GM12892 (cell line): ENCODE data around the gene ANKRD52.

ENCODE experiments used
- DNase-seq: peaks from one replicate; pipeline ENCODE4 v3.0.0; 2011; ENCODE audit not compliant: insufficient read length
- FAIRE-seq: peaks from 2 replicates; lab custom pipeline; 2011; peaks lifted over from hg19 to GRCh38; lab: Jason Lieb, UNC
- POLR2A ChIP-seq: IDR thresholded peaks from 2 replicates; pipeline ENCODE4 v1.6.1; 2011; ENCODE audit warnings: low read depth, low read length, control low read depth
- POLR2AphosphoS5 ChIP-seq: IDR thresholded peaks from 2 replicates; pipeline ENCODE4 v1.6.1; 2011; ENCODE audit warnings: low read depth, low read length, control low read depth
- TAF1 ChIP-seq: IDR thresholded peaks from 2 replicates; pipeline ENCODE4 v1.6.1; 2011; ENCODE audit warnings: low read depth, mild to moderate bottlenecking, control low read depth, low read length, borderline replicate concordance

ANKRD52 gene

GRCh38 chr12:56253091-56253490 is 5.1 kb downstream of the ANKRD52 start:
- DNase-seq (no peak), FAIRE-seq (no peak)
- no peak for TF ChIP-seq POLR2A

- TF ChIP-seq TAF1: no peak
- TF ChIP-seq POLR2A: no peak
- no peak for TF ChIP-seq POLR2AphosphoS5
- FAIRE-seq (no peak), DNase-seq (no peak)
Observed at GRCh38 chr12:56252649-56253048, 5.5 kb downstream of the ANKRD52 start.

DNA sequence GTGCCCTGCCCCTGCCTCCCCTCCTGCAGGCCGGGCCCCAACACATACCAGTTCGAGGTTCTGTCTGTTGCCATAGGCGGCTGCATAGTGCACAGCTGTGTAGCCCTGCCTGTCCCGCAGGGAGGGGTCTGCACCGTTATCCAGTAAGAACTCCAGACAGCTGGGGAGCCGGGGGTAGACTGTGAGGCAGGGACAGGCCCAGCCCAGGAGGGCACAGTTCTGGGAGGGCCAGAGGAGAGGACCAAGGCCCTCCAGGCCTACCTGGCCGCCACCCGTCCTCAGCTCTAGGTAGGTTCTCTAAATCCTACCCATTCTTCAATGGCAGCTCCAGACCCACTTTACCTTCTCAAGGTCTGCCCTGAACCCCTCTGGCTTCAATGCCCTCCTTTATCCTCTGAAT is 9.5 kb downstream of the ANKRD52 start:
- DNase-seq (no peak), FAIRE-seq (no peak)
- TF ChIP-seq POLR2AphosphoS5 (no peak), TAF1 (no peak), POLR2A (no peak)

DNA sequence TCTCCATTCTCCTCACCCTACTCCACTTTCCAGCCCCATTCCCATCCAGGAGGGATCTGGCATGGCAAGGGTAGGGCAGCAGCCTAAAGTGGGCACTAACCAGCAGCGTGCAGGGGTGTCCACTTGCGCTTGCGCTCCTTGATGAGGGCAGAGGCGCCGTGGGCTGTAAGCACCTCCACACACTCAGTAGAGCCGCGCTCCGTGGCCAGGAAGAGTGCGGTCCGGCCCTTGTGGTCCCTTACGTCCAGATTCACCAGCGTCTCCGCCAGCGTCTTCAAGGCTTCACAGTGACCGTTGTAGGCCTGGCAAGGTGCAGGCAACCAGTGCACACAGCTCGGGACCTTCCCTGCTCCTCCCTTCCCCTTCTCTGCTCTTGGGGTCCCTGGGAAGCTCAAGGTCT is 10.3 kb downstream of the ANKRD52 start:
- no peak for TF ChIP-seq TAF1
- TF ChIP-seq POLR2A: no peak
- no peak for TF ChIP-seq POLR2AphosphoS5
- DNase-seq (no peak), FAIRE-seq (no peak)

- no peak for DNase-seq
- no peak for FAIRE-seq
- TF ChIP-seq POLR2A: no peak
- no peak for TF ChIP-seq TAF1
- no peak for TF ChIP-seq POLR2AphosphoS5
Observed at GRCh38 chr12:56244494-56244893, 13.7 kb downstream of the ANKRD52 start.

DNA sequence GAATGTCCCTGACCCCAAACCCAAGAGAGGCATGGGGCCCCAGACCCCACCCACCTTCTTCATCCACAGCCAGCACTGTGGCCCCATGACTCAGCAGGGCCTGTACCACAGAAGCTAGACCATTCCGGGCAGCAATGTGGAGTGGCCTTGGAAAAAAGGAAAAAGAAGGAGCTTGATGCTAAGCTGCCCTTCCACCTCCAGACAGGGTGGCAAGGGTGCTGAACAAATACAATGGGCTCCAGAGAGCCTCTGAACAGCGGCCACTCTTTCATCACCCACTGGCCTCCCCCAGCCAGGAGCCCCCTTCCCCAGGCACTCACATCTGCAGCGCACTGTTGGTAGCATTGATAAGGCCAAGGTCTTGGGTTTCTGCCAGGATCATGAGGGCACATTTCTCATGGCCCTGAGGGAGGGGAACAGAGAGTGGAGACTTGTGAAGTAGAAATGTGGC is 14.4 kb downstream of the ANKRD52 start:
- FAIRE-seq (no peak), DNase-seq (no peak)
- TF ChIP-seq TAF1: no peak
- TF ChIP-seq POLR2A: no peak
- TF ChIP-seq POLR2AphosphoS5: no peak

GRCh38 chr12:56242986-56243385 is 15.2 kb downstream of the ANKRD52 start:
- no peak for TF ChIP-seq POLR2A
- TF ChIP-seq TAF1: no peak
- no peak for TF ChIP-seq POLR2AphosphoS5
- DNase-seq (no peak), FAIRE-seq (no peak)

- TF ChIP-seq POLR2A: no peak
- TF ChIP-seq TAF1: no peak
- no peak for TF ChIP-seq POLR2AphosphoS5
- DNase-seq (no peak), FAIRE-seq (no peak)
Observed at GRCh38 chr12:56241424-56242303, 16.5 kb downstream of the ANKRD52 start.

DNA sequence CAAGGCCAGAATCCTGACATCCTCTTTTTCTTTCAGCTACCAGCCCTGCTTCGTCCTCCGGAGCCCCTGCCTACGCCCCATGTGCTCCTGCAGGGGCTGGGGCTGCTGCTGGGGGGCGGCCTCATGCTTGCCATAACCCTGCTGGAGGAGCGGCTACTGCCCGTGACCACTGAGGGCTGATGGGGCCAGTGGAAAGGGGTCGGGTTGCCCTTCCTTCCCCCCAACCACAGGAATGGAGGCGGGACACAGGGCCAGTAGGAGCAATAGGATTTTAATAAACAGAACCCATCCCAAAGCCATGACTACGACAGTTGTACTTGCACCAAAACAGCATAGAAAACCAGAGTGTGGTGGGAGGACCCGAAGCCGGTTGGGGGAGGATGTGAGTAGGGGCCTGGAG is 20.6 kb downstream of the ANKRD52 start:
- DNase-seq (no peak), FAIRE-seq (no peak)
- TF ChIP-seq POLR2A (no peak), POLR2AphosphoS5 (no peak), TAF1 (no peak)

DNA sequence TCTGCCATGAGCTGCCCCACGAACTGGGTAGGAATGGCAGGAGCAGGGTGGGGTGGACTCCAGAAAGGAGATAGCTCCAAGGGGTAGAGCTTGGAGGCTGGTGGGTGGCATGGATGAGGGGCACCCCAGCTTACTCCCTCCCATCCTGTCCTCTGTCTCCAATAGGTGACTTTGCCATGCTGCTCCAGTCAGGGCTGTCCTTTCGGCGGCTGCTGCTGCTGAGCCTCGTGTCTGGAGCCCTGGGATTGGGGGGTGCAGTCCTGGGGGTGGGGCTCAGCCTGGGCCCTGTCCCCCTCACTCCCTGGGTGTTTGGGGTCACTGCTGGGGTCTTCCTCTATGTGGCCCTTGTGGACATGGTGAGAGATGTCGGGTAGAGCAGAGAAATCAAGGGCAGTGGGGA is 21.2 kb downstream of the ANKRD52 start:
- FAIRE-seq (no peak), DNase-seq (no peak)
- TF ChIP-seq TAF1: no peak
- TF ChIP-seq POLR2A: no peak
- TF ChIP-seq POLR2AphosphoS5: no peak

DNA sequence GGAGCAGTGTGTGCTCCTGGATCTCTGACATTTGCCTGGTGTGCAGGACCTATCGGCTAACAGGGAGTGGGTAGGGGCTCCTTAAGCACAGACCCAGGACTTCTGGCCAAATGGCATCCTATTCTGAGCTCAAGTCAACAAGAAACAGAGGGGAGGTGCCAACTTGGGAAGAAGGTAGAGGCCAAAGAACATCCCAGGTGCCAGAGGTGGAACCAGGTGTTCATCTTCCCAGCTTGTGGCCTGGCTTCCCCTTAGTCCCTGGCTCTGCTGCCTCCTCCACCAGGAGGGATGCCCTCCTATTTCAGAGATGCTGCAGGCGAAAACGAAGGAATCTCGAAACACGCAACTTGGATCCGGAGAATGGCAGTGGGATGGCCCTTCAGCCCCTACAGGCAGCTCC is 22.1 kb downstream of the ANKRD52 start:
- FAIRE-seq: no peak
- TF ChIP-seq TAF1 (no peak), POLR2A (no peak), POLR2AphosphoS5 (0 out of 2 replicates have a peak, but pooled peaks have one; percentile 1)
- no peak for DNase-seq

DNA sequence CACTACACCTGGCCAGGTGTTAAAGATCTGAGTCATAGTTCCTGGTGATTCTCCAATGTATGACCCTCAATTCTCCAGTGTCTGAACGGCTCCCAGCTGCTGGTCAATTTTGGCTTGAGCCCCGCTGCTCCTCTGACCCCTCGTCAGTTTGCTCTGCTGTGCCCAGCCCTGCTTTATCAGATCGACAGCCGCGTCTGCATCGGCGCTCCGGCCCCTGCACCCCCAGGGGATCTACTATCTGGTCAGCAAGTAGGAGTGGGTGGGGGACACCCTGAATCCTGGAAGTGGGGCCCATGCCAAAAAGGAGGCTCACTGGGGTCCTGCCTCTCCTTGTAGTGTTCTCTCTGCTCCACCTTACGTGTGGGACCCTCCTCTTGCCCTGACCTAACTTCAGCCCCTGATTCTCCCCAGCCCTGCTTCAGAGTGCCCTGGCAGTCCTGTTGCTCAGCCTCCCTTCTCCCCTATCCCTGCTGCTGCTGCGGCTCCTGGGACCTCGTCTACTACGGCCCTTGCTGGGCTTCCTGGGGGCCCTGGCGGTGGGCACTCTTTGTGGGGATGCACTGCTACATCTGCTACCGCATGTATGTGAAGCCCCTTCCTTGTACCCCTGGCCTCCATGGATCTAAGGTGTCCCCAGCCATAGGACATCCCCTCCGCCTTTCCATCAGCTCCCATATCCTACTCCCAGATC is 23.3 kb downstream of the ANKRD52 start:
- DNase-seq (no peak), FAIRE-seq (no peak)
- TF ChIP-seq POLR2A (no peak), POLR2AphosphoS5 (0 out of 2 replicates have a peak, but pooled peaks have one; percentile 32), TAF1 (no peak)
